IPS-18a (cell line): ENCODE data around the gene GNA14.
"Not testable (repeated sequence)": the region's sequence is repeated elsewhere in the genome, so short reads cannot be mapped to it uniquely, and the experiment has no call there.

Experiments
- H3K27ac ChIP-seq: one replicate; pipeline ENCODE4 v1.5.1; 2013; ENCODE audit warnings: low read length
- H3K27me3 ChIP-seq: one replicate; pipeline ENCODE4 v1.6.1; 2013; ENCODE audit warnings: mild to moderate bottlenecking, low read length; ENCODE audit not compliant: control insufficient read depth, insufficient read depth
- H3K36me3 ChIP-seq: one replicate; pipeline ENCODE4 v1.6.1; 2013; ENCODE audit warnings: low read depth, low read length; ENCODE audit not compliant: control insufficient read depth
- H3K4me1 ChIP-seq: one replicate; pipeline ENCODE4 v1.6.1; 2013; ENCODE audit warnings: low read depth, low read length; ENCODE audit not compliant: control insufficient read depth
- H3K4me3 ChIP-seq: one replicate; pipeline ENCODE4 v1.5.1; 2013; ENCODE audit warnings: low read length
- H3K9ac ChIP-seq: one replicate; pipeline ENCODE4 v1.6.1; 2013; ENCODE audit warnings: mild to moderate bottlenecking, low read length, moderate library complexity
- H3K9me3 ChIP-seq: one replicate; pipeline ENCODE4 v1.6.1; 2013; ENCODE audit warnings: low read depth, low read length; ENCODE audit not compliant: control insufficient read depth

The GNA14 gene

GRCh38 chr9:77420641-77421040, 227.5 kb downstream of the GNA14 start:
- Histone ChIP-seq H3K4me1 (no peaks in the 10 kb centered on the region), H3K36me3 (no peaks in the 10 kb centered on the region), H3K4me3 (no peak overlapping the region), H3K27me3 (no peaks in the 10 kb centered on the region), H3K9me3 (no peaks in the 10 kb centered on the region), H3K27ac (no peak overlapping the region), H3K9ac (no peak overlapping the region)

GRCh38 chr9:77418226-77418625, 229.9 kb downstream of the GNA14 start:
- H3K27me3 ChIP-seq = no peaks in the 10 kb centered on the region
- no peaks in the 10 kb centered on the region for H3K9me3 ChIP-seq
- H3K4me3 ChIP-seq = no peak overlapping the region
- H3K36me3 ChIP-seq = no peaks in the 10 kb centered on the region
- no peak overlapping the region for H3K9ac ChIP-seq
- H3K27ac ChIP-seq = no peak overlapping the region
- no peaks in the 10 kb centered on the region for H3K4me1 ChIP-seq

GRCh38 chr9:77417566-77417965, 230.6 kb downstream of the GNA14 start:
- Histone ChIP-seq H3K4me3 (no peak overlapping the region), H3K27ac (no peak overlapping the region), H3K4me1 (no peaks in the 10 kb centered on the region), H3K36me3 (no peaks in the 10 kb centered on the region), H3K9ac (no peak overlapping the region), H3K27me3 (no peaks in the 10 kb centered on the region), H3K9me3 (no peaks in the 10 kb centered on the region)

- not testable (repeated sequence) for H3K27me3 ChIP-seq, H3K4me3 ChIP-seq, H3K4me1 ChIP-seq, H3K27ac ChIP-seq, H3K9ac ChIP-seq
- H3K9me3 ChIP-seq = peaks cover 13% of the 10 kb centered on the region
- H3K36me3 ChIP-seq = peaks cover 13% of the 10 kb centered on the region
These were observed 239.6 kb downstream of the GNA14 start for GRCh38 chr9:77408521-77408920.

- Histone ChIP-seq H3K27ac (no peak overlapping the region), H3K9ac (no peak overlapping the region), H3K4me1 (no peaks in the 10 kb centered on the region), H3K36me3 (peaks cover 13% of the 10 kb centered on the region), H3K9me3 (peaks cover 10% of the 10 kb centered on the region), H3K27me3 (no peaks in the 10 kb centered on the region), H3K4me3 (no peak overlapping the region)
These were observed 244.9 kb downstream of the GNA14 start for GRCh38 chr9:77403239-77403638.

- Histone ChIP-seq H3K4me1 (no peaks in the 10 kb centered on the region), H3K27ac (no peak overlapping the region), H3K36me3 (peaks cover 7% of the 10 kb centered on the region), H3K4me3 (no peak overlapping the region), H3K27me3 (no peaks in the 10 kb centered on the region), H3K9me3 (peaks cover 3% of the 10 kb centered on the region), H3K9ac (no peak overlapping the region)
These were observed 245.8 kb downstream of the GNA14 start for GRCh38 chr9:77402286-77402685.

GRCh38 chr9:77399964-77400363, 248.2 kb downstream of the GNA14 start:
- Histone ChIP-seq H3K27ac (no peak overlapping the region), H3K4me1 (no peaks in the 10 kb centered on the region), H3K36me3 (no peaks in the 10 kb centered on the region), H3K4me3 (no peak overlapping the region), H3K9me3 (no peaks in the 10 kb centered on the region), H3K27me3 (no peaks in the 10 kb centered on the region), H3K9ac (no peak overlapping the region)

GRCh38 chr9:77398581-77398980, 249.5 kb downstream of the GNA14 start:
- not testable (repeated sequence) for H3K27ac ChIP-seq, H3K9ac ChIP-seq, H3K4me3 ChIP-seq, H3K4me1 ChIP-seq, H3K27me3 ChIP-seq, H3K36me3 ChIP-seq, H3K9me3 ChIP-seq

- Histone ChIP-seq H3K4me3 (no peak overlapping the region), H3K36me3 (no peaks in the 10 kb centered on the region), H3K27me3 (no peaks in the 10 kb centered on the region), H3K9me3 (no peaks in the 10 kb centered on the region), H3K9ac (no peak overlapping the region), H3K27ac (no peak overlapping the region), H3K4me1 (no peaks in the 10 kb centered on the region)
These were observed 255.8 kb downstream of the GNA14 start for GRCh38 chr9:77392328-77392727.

- Histone ChIP-seq H3K9ac (no peak overlapping the region), H3K36me3 (no peaks in the 10 kb centered on the region), H3K9me3 (no peaks in the 10 kb centered on the region), H3K27me3 (no peaks in the 10 kb centered on the region), H3K27ac (no peak overlapping the region), H3K4me3 (no peak overlapping the region), H3K4me1 (no peaks in the 10 kb centered on the region)
These were observed 256.3 kb downstream of the GNA14 start for GRCh38 chr9:77391834-77392233.

GRCh38 chr9:77386187-77386586, 261.9 kb downstream of the GNA14 start:
- Histone ChIP-seq H3K9ac (no peak overlapping the region), H3K9me3 (no peaks in the 10 kb centered on the region), H3K4me3 (no peak overlapping the region), H3K27ac (no peak overlapping the region), H3K27me3 (no peaks in the 10 kb centered on the region), H3K36me3 (peaks cover 6% of the 10 kb centered on the region), H3K4me1 (no peaks in the 10 kb centered on the region)

GRCh38 chr9:77384406-77384805, 263.7 kb downstream of the GNA14 start:
- Histone ChIP-seq H3K27ac (no peak overlapping the region), H3K9ac (no peak overlapping the region), H3K9me3 (no peaks in the 10 kb centered on the region), H3K36me3 (peaks cover 6% of the 10 kb centered on the region), H3K27me3 (no peaks in the 10 kb centered on the region), H3K4me3 (no peak overlapping the region), H3K4me1 (no peaks in the 10 kb centered on the region)
